ENCODE measurements around the gene HMX1.

HMX1 gene

DNA sequence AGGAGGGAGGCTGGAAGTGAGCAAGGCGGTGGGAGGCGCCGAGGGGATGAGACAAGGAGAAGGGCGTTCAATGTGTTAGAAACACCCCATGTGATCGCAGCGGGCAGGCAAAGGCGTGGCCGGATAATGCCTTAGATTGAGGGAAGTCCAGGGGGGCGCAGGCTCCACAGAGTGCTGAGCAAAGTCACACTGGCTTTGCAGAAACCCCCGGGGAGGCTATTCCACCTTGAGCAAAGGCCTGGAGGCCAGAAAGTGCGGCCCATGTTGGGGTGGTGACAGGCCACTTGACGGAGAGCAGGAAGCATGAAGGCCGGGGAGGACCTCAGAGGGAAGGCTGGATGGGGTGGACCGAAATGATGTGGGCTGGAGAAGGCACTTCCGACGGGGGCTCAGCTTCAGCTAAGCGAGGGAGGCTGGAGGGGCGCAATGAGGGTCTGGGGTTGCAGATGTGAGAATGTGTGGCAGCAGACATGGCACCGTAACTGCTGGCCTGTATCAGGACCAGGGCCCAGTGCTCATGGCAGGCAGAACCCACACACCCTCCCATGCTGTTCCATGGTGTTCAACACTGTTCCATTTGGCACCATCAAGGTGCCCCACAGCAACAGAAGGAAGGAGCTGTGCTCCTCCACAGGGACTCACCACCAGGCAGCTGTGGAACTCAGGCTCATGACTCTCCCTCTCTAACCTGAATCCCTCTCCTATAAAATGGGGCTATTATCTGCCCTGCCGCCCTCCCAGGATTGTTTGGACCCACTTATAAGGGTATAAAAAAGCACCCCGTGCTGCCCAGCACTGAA lies 50.3 kb downstream of the HMX1 start:
- Histone ChIP-seq H3K27me3 (ENCODE audit: control insufficient read depth in 5 of 5, insufficient read depth in 4 of 5, low read length in 5 of 5) (peaks cover 9 to 31% (median 18%) of the 10 kb centered on the region in 5 donors), H3K4me1 (ENCODE audit: control insufficient read depth in 5 of 5, insufficient read depth in 5 of 5, low read length in 5 of 5) (no peaks in the 10 kb centered on the region), H3K36me3 (ENCODE audit: control insufficient read depth in 5 of 5, insufficient read depth in 5 of 5, low read length in 5 of 5) (no peaks in the 10 kb centered on the region), H3K9ac (ENCODE audit: low read length in 5 of 5) (no peak overlapping the region), H3K27ac (ENCODE audit: low read depth, low read length) (no peak overlapping the region), H3K4me3 (ENCODE audit: low read depth in 1 of 5, low read length in 5 of 5) (no peak overlapping the region), H3K9me3 (ENCODE audit: control insufficient read depth in 5 of 5, low read length in 5 of 5) (peaks cover 0 to 8% (median 0%) of the 10 kb centered on the region in 5 donors)

DNA sequence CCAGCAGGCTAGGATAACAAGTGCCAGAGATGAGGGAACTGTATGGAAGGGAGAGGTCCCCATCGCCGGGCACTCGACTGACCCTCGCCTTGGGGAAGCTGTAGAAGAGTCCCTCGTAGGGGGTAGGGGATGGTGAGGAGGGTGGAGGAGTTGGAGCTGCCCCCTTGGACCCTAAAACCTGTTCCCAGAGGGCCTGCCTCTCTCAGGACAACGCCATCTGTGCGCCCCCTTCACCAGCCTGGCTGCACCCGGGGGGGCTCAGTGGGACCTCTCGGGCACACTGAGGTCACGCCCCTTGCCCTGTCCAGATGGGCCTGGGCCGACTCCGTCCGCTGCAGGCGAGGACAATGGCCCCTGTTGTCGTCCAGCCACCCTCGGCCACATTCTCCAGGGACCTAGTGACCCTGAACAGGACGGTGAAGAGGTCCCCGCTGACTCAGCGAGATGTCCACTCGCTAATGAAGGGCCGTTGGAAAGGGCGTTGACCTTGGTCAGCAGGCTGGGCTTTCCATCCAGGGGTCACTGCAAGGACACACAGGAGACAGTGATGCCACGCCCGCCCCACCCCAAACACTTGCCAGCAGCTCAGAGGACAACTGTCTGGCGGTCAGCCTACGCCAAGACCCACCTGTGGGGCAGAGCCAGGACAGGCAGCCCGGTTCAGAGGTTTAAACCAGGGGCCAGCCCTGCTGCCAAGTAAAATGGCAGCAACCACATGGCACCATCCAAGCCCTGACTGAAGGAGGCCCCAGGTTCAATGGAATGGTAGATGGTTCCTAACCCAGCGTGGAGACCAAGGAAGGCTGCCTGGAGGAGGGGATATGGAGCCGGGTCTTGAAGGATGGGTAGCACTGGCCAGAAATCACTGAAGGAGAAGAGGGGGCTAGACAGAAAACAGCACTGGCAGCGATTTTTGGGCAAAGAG lies 51.2 kb downstream of the HMX1 start:
- H3K4me3 ChIP-seq (ENCODE audit: low read depth in 1 of 5, low read length in 5 of 5) = no peak overlapping the region
- H3K9ac ChIP-seq (ENCODE audit: low read length in 5 of 5) = no peak overlapping the region
- no peaks in the 10 kb centered on the region for H3K4me1 ChIP-seq (ENCODE audit: control insufficient read depth in 5 of 5, insufficient read depth in 5 of 5, low read length in 5 of 5)
- peaks cover 0 to 8% (median 0%) of the 10 kb centered on the region in 5 donors for H3K9me3 ChIP-seq (ENCODE audit: control insufficient read depth in 5 of 5, low read length in 5 of 5)
- H3K27me3 ChIP-seq (ENCODE audit: control insufficient read depth in 5 of 5, insufficient read depth in 4 of 5, low read length in 5 of 5) = peaks cover 9 to 31% (median 18%) of the 10 kb centered on the region in 5 donors
- H3K36me3 ChIP-seq (ENCODE audit: control insufficient read depth in 5 of 5, insufficient read depth in 5 of 5, low read length in 5 of 5) = no peaks in the 10 kb centered on the region
- no peak overlapping the region for H3K27ac ChIP-seq (ENCODE audit: low read depth, low read length)

GRCh38 chr4:8819473-8820177 lies 52.0 kb downstream of the HMX1 start:
- no peaks in the 10 kb centered on the region for H3K4me1 ChIP-seq (ENCODE audit: control insufficient read depth in 5 of 5, insufficient read depth in 5 of 5, low read length in 5 of 5)
- no peaks in the 10 kb centered on the region for H3K36me3 ChIP-seq (ENCODE audit: control insufficient read depth in 5 of 5, insufficient read depth in 5 of 5, low read length in 5 of 5)
- H3K27me3 ChIP-seq (ENCODE audit: control insufficient read depth in 5 of 5, insufficient read depth in 4 of 5, low read length in 5 of 5) = peaks cover 9 to 31% (median 18%) of the 10 kb centered on the region in 5 donors
- H3K9ac ChIP-seq (ENCODE audit: low read length in 5 of 5) = peak overlapping the region in 1 of 5 donors; percentile 4
- H3K27ac ChIP-seq (ENCODE audit: low read depth, low read length) = no peak overlapping the region
- peaks cover 0 to 8% (median 0%) of the 10 kb centered on the region in 5 donors for H3K9me3 ChIP-seq (ENCODE audit: control insufficient read depth in 5 of 5, low read length in 5 of 5)
- no peak overlapping the region for H3K4me3 ChIP-seq (ENCODE audit: low read depth in 1 of 5, low read length in 5 of 5)

DNA sequence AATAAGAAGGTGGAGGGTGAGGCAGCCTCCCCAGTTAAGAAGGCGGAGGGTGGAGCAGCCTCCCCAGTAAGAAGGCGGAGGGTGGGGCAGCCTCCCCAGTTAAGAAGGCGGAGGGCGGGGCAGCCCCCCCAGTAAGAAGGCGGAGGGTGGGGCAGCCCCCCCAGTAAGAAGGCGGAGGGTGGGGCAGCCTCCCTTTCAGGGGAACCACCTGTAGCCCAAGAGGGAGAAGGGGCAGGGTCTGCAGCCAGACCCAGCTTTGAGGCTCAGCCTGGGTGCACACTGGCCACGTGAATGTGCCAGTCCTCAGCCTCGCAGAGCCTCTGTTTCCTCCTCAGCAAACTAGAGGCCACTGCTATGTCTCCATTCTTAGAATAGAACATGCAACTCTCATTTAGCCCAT lies 52.6 kb downstream of the HMX1 start:
- Histone ChIP-seq H3K4me3 (ENCODE audit: low read depth in 1 of 5, low read length in 5 of 5) (no peak overlapping the region), H3K27ac (ENCODE audit: low read depth, low read length) (no peak overlapping the region), H3K9ac (ENCODE audit: low read length in 5 of 5) (no peak overlapping the region), H3K4me1 (ENCODE audit: control insufficient read depth in 5 of 5, insufficient read depth in 5 of 5, low read length in 5 of 5) (no peaks in the 10 kb centered on the region), H3K9me3 (ENCODE audit: control insufficient read depth in 5 of 5, low read length in 5 of 5) (peaks cover 0 to 7% (median 0%) of the 10 kb centered on the region in 5 donors), H3K27me3 (ENCODE audit: control insufficient read depth in 5 of 5, insufficient read depth in 4 of 5, low read length in 5 of 5) (peaks cover 9 to 31% (median 18%) of the 10 kb centered on the region in 5 donors), H3K36me3 (ENCODE audit: control insufficient read depth in 5 of 5, insufficient read depth in 5 of 5, low read length in 5 of 5) (no peaks in the 10 kb centered on the region)

- Histone ChIP-seq H3K9me3 (ENCODE audit: control insufficient read depth in 5 of 5, low read length in 5 of 5) (peaks cover 0 to 7% (median 0%) of the 10 kb centered on the region in 5 donors), H3K4me3 (ENCODE audit: low read depth in 1 of 5, low read length in 5 of 5) (no peak overlapping the region), H3K36me3 (ENCODE audit: control insufficient read depth in 5 of 5, insufficient read depth in 5 of 5, low read length in 5 of 5) (no peaks in the 10 kb centered on the region), H3K9ac (ENCODE audit: low read length in 5 of 5) (no peak overlapping the region), H3K27me3 (ENCODE audit: control insufficient read depth in 5 of 5, insufficient read depth in 4 of 5, low read length in 5 of 5) (peaks cover 9 to 31% (median 18%) of the 10 kb centered on the region in 5 donors), H3K27ac (ENCODE audit: low read depth, low read length) (no peak overlapping the region), H3K4me1 (ENCODE audit: control insufficient read depth in 5 of 5, insufficient read depth in 5 of 5, low read length in 5 of 5) (no peaks in the 10 kb centered on the region)
These were observed 53.4 kb downstream of the HMX1 start for GRCh38 chr4:8818063-8818881.

- Histone ChIP-seq H3K27ac (ENCODE audit: low read depth, low read length) (no peak overlapping the region), H3K9me3 (ENCODE audit: control insufficient read depth in 5 of 5, low read length in 5 of 5) (peaks cover 0 to 7% (median 0%) of the 10 kb centered on the region in 5 donors), H3K4me3 (ENCODE audit: low read depth in 1 of 5, low read length in 5 of 5) (no peak overlapping the region), H3K36me3 (ENCODE audit: control insufficient read depth in 5 of 5, insufficient read depth in 5 of 5, low read length in 5 of 5) (no peaks in the 10 kb centered on the region), H3K9ac (ENCODE audit: low read length in 5 of 5) (no peak overlapping the region), H3K4me1 (ENCODE audit: control insufficient read depth in 5 of 5, insufficient read depth in 5 of 5, low read length in 5 of 5) (no peaks in the 10 kb centered on the region), H3K27me3 (ENCODE audit: control insufficient read depth in 5 of 5, insufficient read depth in 4 of 5, low read length in 5 of 5) (peaks cover 9 to 31% (median 18%) of the 10 kb centered on the region in 5 donors)
These were observed 53.9 kb downstream of the HMX1 start for GRCh38 chr4:8817813-8818062.

- H3K27ac ChIP-seq (ENCODE audit: low read depth, low read length) = no peak overlapping the region
- no peaks in the 10 kb centered on the region for H3K4me1 ChIP-seq (ENCODE audit: control insufficient read depth in 5 of 5, insufficient read depth in 5 of 5, low read length in 5 of 5)
- H3K9ac ChIP-seq (ENCODE audit: low read length in 5 of 5) = no peak overlapping the region
- peaks cover 0 to 7% (median 0%) of the 10 kb centered on the region in 5 donors for H3K9me3 ChIP-seq (ENCODE audit: control insufficient read depth in 5 of 5, low read length in 5 of 5)
- no peak overlapping the region for H3K4me3 ChIP-seq (ENCODE audit: low read depth in 1 of 5, low read length in 5 of 5)
- no peaks in the 10 kb centered on the region for H3K36me3 ChIP-seq (ENCODE audit: control insufficient read depth in 5 of 5, insufficient read depth in 5 of 5, low read length in 5 of 5)
- H3K27me3 ChIP-seq (ENCODE audit: control insufficient read depth in 5 of 5, insufficient read depth in 4 of 5, low read length in 5 of 5) = peaks cover 9 to 31% (median 18%) of the 10 kb centered on the region in 5 donors
These were observed 54.4 kb downstream of the HMX1 start for GRCh38 chr4:8817096-8817812.

Data from subcutaneous abdominal adipose tissue (tissue), 5 donors.